CD4-positive, CD25-positive, alpha-beta regulatory T cell (primary cell): ENCODE data around the gene AATF. TPM values are rescaled to one million over a fixed set of nuclear protein-coding genes. Genes with fewer than 3 reads are reported as not detected.

Experiments used
- ATAC-seq, 2 donors: fragments of 150-1000 bp; cut with Tn5 transposase; one replicate each; pipeline ENCODE4 v1.10.0; 2021; ENCODE audit warnings: low read depth in 2 of 2, moderate number of reproducible peaks in 2 of 2, moderate library complexity in 1 of 2
- DNase-seq, 3 donors: peaks; one replicate each; pipeline versions ENCODE4 v3.0.0 to v3.0.0-alpha.2; 2012 to 2022; ENCODE audit warnings: mixed read lengths in 1 of 3
- H3K27ac ChIP-seq: one replicate; pipeline ENCODE4 v1.7.0; 2013; ENCODE audit warnings: mild to moderate bottlenecking, low read length; ENCODE audit not compliant: insufficient read depth, poor library complexity, severe bottlenecking
- H3K27me3 ChIP-seq: one replicate; pipeline ENCODE4 v1.7.0; 2013; ENCODE audit warnings: low read length; ENCODE audit not compliant: control insufficient read depth, insufficient read depth
- H3K36me3 ChIP-seq: one replicate; pipeline ENCODE4 v1.7.0; 2013; ENCODE audit warnings: mild to moderate bottlenecking, low read length, moderate library complexity; ENCODE audit not compliant: control insufficient read depth, insufficient read depth
- H3K4me1 ChIP-seq: 2 replicates; pipeline ENCODE4 v1.7.0; 2013; ENCODE audit warnings: mild to moderate bottlenecking, low read length; ENCODE audit not compliant: insufficient read depth, control insufficient read depth, poor library complexity, severe bottlenecking
- H3K4me3 ChIP-seq: one replicate; pipeline ENCODE4 v1.7.0; 2013; ENCODE audit warnings: low read depth, mild to moderate bottlenecking, low read length, moderate library complexity
- H3K9me3 ChIP-seq, 2 experiments: 1 replicate in 1 of 2; 2 replicates in 1 of 2; pipeline ENCODE4 v1.7.0; 2013; ENCODE audit warnings: low read length in 2 of 2, mild to moderate bottlenecking in 1 of 2, moderate library complexity in 1 of 2; ENCODE audit not compliant: control insufficient read depth in 2 of 2
- H3K27ac Mint-ChIP-seq, 3 donors: one replicate each; pipeline ENCODE4 v1.8.0; 2020 to 2022; ENCODE audit warnings: mild to moderate bottlenecking in 3 of 3, mixed read lengths in 3 of 3, moderate library complexity in 2 of 3
- H3K27me3 Mint-ChIP-seq: one replicate; pipeline ENCODE4 v1.8.0; 2022; ENCODE audit warnings: mild to moderate bottlenecking, mixed read lengths
- H3K36me3 Mint-ChIP-seq: one replicate; pipeline ENCODE4 v1.8.0; 2020; ENCODE audit warnings: mixed read lengths
- H3K4me1 Mint-ChIP-seq, 4 donors: one replicate each; pipeline ENCODE4 v1.8.0; 2020 to 2022; ENCODE audit warnings: mixed read lengths in 4 of 4, mild to moderate bottlenecking in 1 of 4
- H3K4me3 Mint-ChIP-seq, 4 donors: one replicate each; pipeline ENCODE4 v1.8.0; 2020 to 2022; ENCODE audit warnings: mild to moderate bottlenecking in 4 of 4, mixed read lengths in 4 of 4, moderate library complexity in 3 of 4
- H3K9me3 Mint-ChIP-seq, 7 donors: one replicate each; pipeline ENCODE4 v1.8.0; 2020 to 2022; ENCODE audit warnings: mixed read lengths in 7 of 7, mild to moderate bottlenecking in 3 of 7, moderate library complexity in 2 of 7
- polyA plus RNA-seq, 4 donors: library from polyadenylated mRNA; unstranded; fragments of 300-500 nt; fragmentation: Illumina TruSeq; gene quantifications; one replicate each; pipeline ENCODE4 v1.2.3, GENCODE V29; 2021
- total RNA-seq: library from RNA; stranded (reverse); gene quantifications from one replicate; pipeline ENCODE4 v1.2.3, GENCODE V29; 2022

AATF gene
- total and polyA plus RNA-seq, 5 donors from 2014 or later = 72.6 to 89.8 (median 83.3) TPM

- H3K4me1 Mint-ChIP-seq = peaks cover 19 to 26% (median 22%) of the 10 kb centered on the region in 4 donors
- H3K4me3 Mint-ChIP-seq = no peak overlapping the region
- ATAC-seq (no peak), DNase-seq (no peak)
- no peaks in the 10 kb centered on the region for H3K9me3 ChIP-seq
- H3K36me3 Mint-ChIP-seq = peaks cover 23% of the 10 kb centered on the region
- H3K4me1 ChIP-seq = peaks cover 10% of the 10 kb centered on the region
- H3K27ac ChIP-seq = no peak overlapping the region
- no peaks in the 10 kb centered on the region for H3K9me3 Mint-ChIP-seq
- H3K27me3 Mint-ChIP-seq = no peaks in the 10 kb centered on the region
- H3K27ac Mint-ChIP-seq = peak overlapping the region in 2 of 3 donors; percentile 1 to 70
- no peak overlapping the region for H3K4me3 ChIP-seq
- H3K36me3 ChIP-seq = peaks cover 37% of the 10 kb centered on the region
- no peaks in the 10 kb centered on the region for H3K27me3 ChIP-seq
These were observed 77.7 kb downstream of the AATF start for GRCh38 chr17:37026531-37026869.

DNA sequence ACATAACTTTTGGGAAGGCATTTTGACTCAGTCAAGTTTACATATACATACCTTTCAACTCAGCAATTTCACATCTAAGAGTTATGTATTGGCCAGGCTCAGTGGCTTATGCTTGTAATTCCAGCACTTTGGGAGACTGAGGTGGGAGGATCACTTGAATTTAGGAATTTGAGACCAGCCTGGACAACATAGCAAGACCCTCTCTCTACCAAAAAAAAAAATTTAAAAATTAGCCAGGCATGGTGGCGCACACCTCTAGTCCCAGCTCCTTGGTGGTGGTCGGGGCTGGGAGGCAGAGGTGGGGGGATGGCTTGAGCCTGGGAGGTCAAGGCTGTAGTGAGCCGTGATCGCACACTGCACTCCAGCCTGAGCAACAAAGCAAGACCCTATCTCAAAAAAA lies 79.3 kb downstream of the AATF start:
- ATAC-seq (no peak), DNase-seq (no peak)
- no peak overlapping the region for H3K4me3 ChIP-seq
- no peaks in the 10 kb centered on the region for H3K27me3 Mint-ChIP-seq
- peaks cover 36% of the 10 kb centered on the region for H3K36me3 ChIP-seq
- H3K27me3 ChIP-seq = no peaks in the 10 kb centered on the region
- no peaks in the 10 kb centered on the region for H3K9me3 Mint-ChIP-seq
- H3K9me3 ChIP-seq = no peaks in the 10 kb centered on the region
- H3K27ac Mint-ChIP-seq = no peak overlapping the region
- no peak overlapping the region for H3K27ac ChIP-seq
- peaks cover 18 to 30% (median 24%) of the 10 kb centered on the region in 4 donors for H3K4me1 Mint-ChIP-seq
- peak overlapping the region in 1 of 4 donors; percentile 10 for H3K4me3 Mint-ChIP-seq
- peaks cover 10% of the 10 kb centered on the region for H3K4me1 ChIP-seq
- H3K36me3 Mint-ChIP-seq = peaks cover 26% of the 10 kb centered on the region

- Histone ChIP-seq H3K27me3 (no peaks in the 10 kb centered on the region), H3K9me3 (no peaks in the 10 kb centered on the region), H3K36me3 (peaks cover 31% of the 10 kb centered on the region), H3K4me3 (no peak overlapping the region), H3K27ac (no peak overlapping the region), H3K4me1 (no peaks in the 10 kb centered on the region)
- Mint-ChIP-seq H3K4me3 (no peak overlapping the region), H3K4me1 (peaks cover 0 to 17% (median 6%) of the 10 kb centered on the region in 4 donors), H3K27me3 (no peaks in the 10 kb centered on the region), H3K36me3 (peaks cover 28% of the 10 kb centered on the region), H3K9me3 (no peaks in the 10 kb centered on the region), H3K27ac (peak overlapping the region in 1 of 3 donors; percentile 4)
- ATAC-seq = no peak
- no peak for DNase-seq
These were observed 82.8 kb downstream of the AATF start for GRCh38 chr17:37031493-37032083.

DNA sequence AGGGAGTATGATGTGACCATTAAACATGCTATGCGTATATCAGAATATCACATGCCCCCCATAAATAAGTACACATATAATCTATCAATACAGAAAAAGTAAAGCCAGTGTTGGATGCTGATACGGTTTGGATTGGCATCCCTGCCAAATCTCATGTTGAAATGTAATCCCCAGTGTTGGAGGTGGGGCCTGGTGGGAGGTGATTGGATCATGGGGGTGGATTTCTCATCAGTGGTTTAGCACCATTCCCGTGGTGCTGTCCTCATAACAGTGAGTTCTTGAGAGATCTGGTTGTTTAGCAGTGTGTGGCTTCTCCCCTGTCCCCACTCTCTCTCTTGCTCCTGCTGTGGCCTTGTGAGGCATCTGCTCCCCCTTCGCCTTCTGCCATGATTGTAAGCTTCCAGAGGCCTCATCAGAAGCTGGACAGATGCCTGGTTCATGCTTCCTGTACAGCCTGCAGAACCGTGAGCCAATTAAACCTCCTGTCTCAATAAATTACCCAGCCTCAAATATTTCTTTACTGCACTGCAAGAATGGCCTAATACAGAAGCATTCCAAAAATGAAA lies 88.9 kb downstream of the AATF start:
- Mint-ChIP-seq H3K27me3 (no peaks in the 10 kb centered on the region), H3K4me3 (no peak overlapping the region), H3K36me3 (peaks cover 28% of the 10 kb centered on the region), H3K9me3 (no peaks in the 10 kb centered on the region), H3K27ac (peak overlapping the region in 1 of 3 donors; percentile 48), H3K4me1 (peaks cover 0 to 7% (median 3%) of the 10 kb centered on the region in 4 donors)
- Histone ChIP-seq H3K36me3 (peaks cover 16% of the 10 kb centered on the region), H3K27me3 (no peaks in the 10 kb centered on the region), H3K4me1 (no peaks in the 10 kb centered on the region), H3K9me3 (no peaks in the 10 kb centered on the region), H3K27ac (no peak overlapping the region), H3K4me3 (no peak overlapping the region)
- DNase-seq = no peak
- no peak for ATAC-seq

GRCh38 chr17:37039269-37039668 lies 90.5 kb downstream of the AATF start:
- ATAC-seq = no peak
- Histone ChIP-seq H3K4me1 (no peaks in the 10 kb centered on the region), H3K27me3 (no peaks in the 10 kb centered on the region), H3K4me3 (no peak overlapping the region), H3K27ac (no peak overlapping the region), H3K36me3 (peaks cover 17% of the 10 kb centered on the region), H3K9me3 (no peaks in the 10 kb centered on the region)
- Mint-ChIP-seq H3K4me1 (peaks cover 3 to 12% (median 6%) of the 10 kb centered on the region in 4 donors), H3K9me3 (no peaks in the 10 kb centered on the region), H3K36me3 (peaks cover 23% of the 10 kb centered on the region), H3K27ac (peak overlapping the region in 1 of 3 donors; percentile 52), H3K27me3 (no peaks in the 10 kb centered on the region), H3K4me3 (no peak overlapping the region)
- no peak for DNase-seq

DNA sequence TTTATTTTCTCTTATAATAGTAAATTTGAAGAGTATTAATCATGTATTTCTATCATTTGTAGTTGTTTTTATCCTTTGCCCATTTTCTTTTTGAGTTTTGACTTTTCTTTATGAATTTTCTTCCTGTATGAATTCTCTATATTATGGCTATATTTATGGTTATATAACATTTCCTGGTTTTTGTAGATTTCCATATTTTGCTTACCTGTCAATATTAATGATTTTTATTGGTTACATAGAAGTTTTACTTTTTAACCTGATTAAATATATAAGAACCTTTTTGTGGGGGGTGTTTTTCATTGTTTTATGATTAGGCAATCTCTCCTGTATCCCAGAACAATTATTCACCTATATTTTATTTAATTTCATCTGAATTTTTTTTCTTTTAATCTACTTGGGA lies 93.2 kb downstream of the AATF start:
- DNase-seq (no peak), ATAC-seq (no peak)
- H3K9me3 ChIP-seq = no peaks in the 10 kb centered on the region
- H3K27me3 ChIP-seq = no peaks in the 10 kb centered on the region
- Mint-ChIP-seq H3K36me3 (peaks cover 24% of the 10 kb centered on the region), H3K4me1 (peaks cover 0 to 12% (median 6%) of the 10 kb centered on the region in 4 donors), H3K27ac (peak overlapping the region in 1 of 3 donors; percentile 38), H3K27me3 (no peaks in the 10 kb centered on the region), H3K9me3 (no peaks in the 10 kb centered on the region), H3K4me3 (no peak overlapping the region)
- no peaks in the 10 kb centered on the region for H3K4me1 ChIP-seq
- no peak overlapping the region for H3K4me3 ChIP-seq
- no peak overlapping the region for H3K27ac ChIP-seq
- H3K36me3 ChIP-seq = peaks cover 26% of the 10 kb centered on the region

- Mint-ChIP-seq H3K27ac (peak overlapping the region in 2 of 3 donors; percentile 27 to 37), H3K9me3 (no peaks in the 10 kb centered on the region), H3K27me3 (no peaks in the 10 kb centered on the region), H3K36me3 (peaks cover 20% of the 10 kb centered on the region), H3K4me3 (no peak overlapping the region), H3K4me1 (peaks cover 7 to 16% (median 13%) of the 10 kb centered on the region in 4 donors)
- Histone ChIP-seq H3K27me3 (no peaks in the 10 kb centered on the region), H3K36me3 (peaks cover 20% of the 10 kb centered on the region), H3K27ac (no peak overlapping the region), H3K4me1 (no peaks in the 10 kb centered on the region), H3K9me3 (no peaks in the 10 kb centered on the region), H3K4me3 (no peak overlapping the region)
- DNase-seq (peak in 1 of 3 donors; percentile 32), ATAC-seq (no peak)
These were observed 94.4 kb downstream of the AATF start for GRCh38 chr17:37043201-37043600.

DNA sequence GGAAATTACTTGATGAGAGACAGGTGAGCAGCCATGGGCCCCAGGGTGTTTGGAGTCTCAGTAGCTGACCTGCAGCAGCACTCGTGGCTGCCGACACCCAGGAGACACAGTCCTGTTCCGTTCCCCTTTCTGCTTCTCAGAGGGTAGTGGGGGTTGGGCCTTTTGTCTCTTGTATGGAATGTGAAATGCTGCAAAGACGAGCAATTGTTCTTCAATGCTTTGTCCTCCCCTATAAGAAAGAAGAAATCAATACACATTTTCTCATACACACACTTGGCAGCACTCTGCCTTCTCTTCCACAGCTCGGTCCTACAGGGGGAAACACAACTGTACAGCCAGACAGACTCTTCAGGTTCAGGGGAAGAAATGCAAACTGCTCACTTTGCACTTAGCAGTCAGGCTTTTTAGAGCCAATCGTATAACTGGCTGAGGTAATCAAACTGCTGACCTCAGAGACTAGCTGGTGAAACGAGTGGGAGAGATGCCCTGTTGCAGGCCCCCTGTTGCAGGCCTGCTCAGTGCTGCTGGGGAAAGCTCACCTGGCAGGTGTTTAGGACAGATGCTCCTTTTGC lies 96.7 kb downstream of the AATF start:
- Mint-ChIP-seq H3K27me3 (no peaks in the 10 kb centered on the region), H3K9me3 (no peaks in the 10 kb centered on the region), H3K36me3 (peaks cover 16% of the 10 kb centered on the region), H3K4me1 (peaks cover 7 to 15% (median 13%) of the 10 kb centered on the region in 4 donors), H3K4me3 (no peak overlapping the region), H3K27ac (peak overlapping the region in 1 of 3 donors; percentile 65)
- DNase-seq (no peak), ATAC-seq (no peak)
- Histone ChIP-seq H3K27ac (no peak overlapping the region), H3K4me3 (no peak overlapping the region), H3K4me1 (no peaks in the 10 kb centered on the region), H3K9me3 (no peaks in the 10 kb centered on the region), H3K36me3 (peaks cover 21% of the 10 kb centered on the region), H3K27me3 (no peaks in the 10 kb centered on the region)
